ENCODE data around the gene CRACDL.
"Not testable (repeated sequence)": the region's sequence is repeated elsewhere in the genome, so short reads cannot be mapped to it uniquely, and the experiment has no call there.

The CRACDL gene

DNA sequence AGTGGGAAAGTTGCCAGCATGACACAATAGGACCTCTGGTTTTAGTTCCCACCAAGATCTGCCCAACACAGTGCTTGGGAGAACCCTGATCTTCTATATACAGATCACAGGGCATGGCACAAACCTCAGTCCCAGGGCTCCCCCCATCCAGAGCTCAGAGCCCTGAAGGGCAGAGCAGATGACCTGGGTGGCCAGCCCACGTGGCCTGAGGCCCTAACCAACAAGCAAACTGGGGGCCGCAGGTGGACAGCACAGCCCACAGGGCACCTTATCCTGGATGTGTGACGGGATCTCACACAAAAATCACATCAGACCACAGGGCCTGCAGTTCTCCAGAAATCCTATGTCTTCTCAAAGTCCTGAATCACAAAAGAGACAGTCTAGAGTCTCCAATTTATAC is 34.7 kb downstream of the CRACDL start:
- H3K27me3 Mint-ChIP-seq, result no peaks in the 10 kb centered on the region
- no peak overlapping the region for H3K4me3 Mint-ChIP-seq
- H3K9me3 Mint-ChIP-seq, result no peaks in the 10 kb centered on the region
- no peak overlapping the region for H3K27ac Mint-ChIP-seq
- no peaks in the 10 kb centered on the region for H3K4me1 Mint-ChIP-seq
- no peaks in the 10 kb centered on the region for H3K36me3 Mint-ChIP-seq

DNA sequence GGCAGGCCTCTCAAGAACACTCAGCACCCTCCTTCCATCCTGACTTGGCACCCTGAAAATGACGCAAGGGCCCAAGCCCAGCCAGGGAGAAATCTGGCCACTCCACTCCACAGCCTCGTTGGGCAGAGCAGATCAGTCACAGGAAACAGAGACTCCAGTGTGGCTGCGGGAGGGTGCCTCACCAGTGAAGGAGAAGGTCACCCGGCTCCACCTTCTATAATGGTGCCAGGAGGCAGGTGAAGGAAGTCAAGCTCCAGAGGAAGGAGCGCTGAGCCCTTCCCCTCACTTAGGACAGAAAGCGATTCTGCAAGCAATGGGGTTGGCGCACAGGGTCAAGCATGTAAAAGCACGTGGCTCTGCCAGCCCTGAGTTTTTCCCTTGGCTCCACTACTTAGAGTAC is 35.3 kb downstream of the CRACDL start:
- Mint-ChIP-seq H3K27ac (no peak overlapping the region), H3K4me1 (no peaks in the 10 kb centered on the region), H3K4me3 (no peak overlapping the region), H3K27me3 (no peaks in the 10 kb centered on the region), H3K36me3 (no peaks in the 10 kb centered on the region), H3K9me3 (no peaks in the 10 kb centered on the region)

DNA sequence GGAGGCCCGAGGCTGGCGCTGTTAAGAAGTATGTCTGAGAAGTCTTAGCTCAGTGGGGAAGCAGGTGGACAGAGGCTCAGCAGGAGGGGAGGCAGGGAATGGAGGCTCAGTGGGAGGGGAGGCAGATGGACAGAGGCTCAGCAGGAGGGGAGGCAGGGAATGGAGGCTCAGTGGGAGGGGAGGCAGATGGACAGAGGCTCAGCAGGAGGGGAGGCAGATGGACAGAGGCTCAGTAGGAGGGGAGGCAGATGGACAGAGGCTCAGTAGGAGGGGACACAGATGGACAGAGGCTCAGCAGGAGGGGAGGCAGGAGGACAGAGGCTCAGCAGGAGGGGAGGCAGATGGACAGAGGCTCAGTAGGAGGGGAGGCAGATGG is 36.3 kb downstream of the CRACDL start:
- not testable (repeated sequence) for H3K27me3 Mint-ChIP-seq, H3K27ac Mint-ChIP-seq, H3K9me3 Mint-ChIP-seq, H3K4me1 Mint-ChIP-seq, H3K36me3 Mint-ChIP-seq, H3K4me3 Mint-ChIP-seq

DNA sequence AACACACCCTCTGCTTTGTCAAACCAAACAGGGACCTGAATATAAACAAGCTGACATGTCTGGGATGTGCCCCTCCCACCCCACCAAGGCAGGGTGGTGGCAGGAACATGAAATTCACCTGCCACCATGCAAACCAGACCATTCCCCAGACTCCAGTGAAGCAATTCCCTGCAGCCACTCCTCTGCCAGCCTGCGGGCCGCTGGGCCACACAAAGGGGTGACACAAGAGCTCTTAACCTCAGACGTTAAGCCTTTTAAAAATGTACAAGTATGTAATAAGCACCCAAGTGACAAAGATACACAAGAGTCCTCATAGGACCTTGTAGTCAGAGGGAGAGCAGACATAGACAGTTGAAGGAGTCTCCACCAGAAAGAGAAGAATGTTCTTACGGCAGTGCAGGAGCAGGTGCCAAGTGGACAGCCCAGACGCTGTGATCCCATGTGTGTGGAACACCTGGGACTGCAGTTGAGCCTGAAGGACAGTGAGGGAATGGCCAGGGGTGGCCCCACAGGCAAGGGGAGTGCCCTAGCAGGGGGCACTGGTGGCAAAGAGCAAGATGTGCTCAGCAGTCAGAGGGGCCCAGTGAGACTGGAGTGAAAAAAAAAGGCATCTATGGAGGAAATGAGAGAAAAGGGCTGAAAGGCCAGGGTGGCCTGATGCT is 36.9 kb downstream of the CRACDL start:
- Mint-ChIP-seq H3K4me3 (no peak overlapping the region), H3K4me1 (no peaks in the 10 kb centered on the region), H3K9me3 (no peaks in the 10 kb centered on the region), H3K27me3 (no peaks in the 10 kb centered on the region), H3K27ac (no peak overlapping the region), H3K36me3 (no peaks in the 10 kb centered on the region)

DNA sequence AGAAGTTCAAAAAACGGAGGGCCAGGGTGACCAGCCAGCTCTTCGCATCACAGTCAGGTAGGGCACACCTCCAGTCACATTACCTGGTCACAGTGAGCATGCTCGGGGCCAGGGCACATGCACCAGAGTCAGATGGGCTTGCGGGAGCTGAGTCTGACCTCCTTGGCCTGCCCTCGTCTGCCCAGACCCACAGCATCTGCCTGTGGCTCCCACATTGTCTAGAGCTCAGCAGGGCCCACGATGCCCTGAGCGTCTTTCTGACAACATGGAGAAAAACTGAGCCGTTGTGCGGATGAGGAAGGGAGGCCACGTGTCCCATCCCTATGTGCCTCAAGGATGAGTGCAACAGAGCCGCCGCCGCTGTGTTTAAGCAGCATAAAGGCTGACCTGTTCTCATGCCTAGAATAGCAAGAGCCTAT is 37.6 kb downstream of the CRACDL start:
- Mint-ChIP-seq H3K36me3 (no peaks in the 10 kb centered on the region), H3K27ac (no peak overlapping the region), H3K9me3 (no peaks in the 10 kb centered on the region), H3K27me3 (no peaks in the 10 kb centered on the region), H3K4me1 (no peaks in the 10 kb centered on the region), H3K4me3 (no peak overlapping the region)

DNA sequence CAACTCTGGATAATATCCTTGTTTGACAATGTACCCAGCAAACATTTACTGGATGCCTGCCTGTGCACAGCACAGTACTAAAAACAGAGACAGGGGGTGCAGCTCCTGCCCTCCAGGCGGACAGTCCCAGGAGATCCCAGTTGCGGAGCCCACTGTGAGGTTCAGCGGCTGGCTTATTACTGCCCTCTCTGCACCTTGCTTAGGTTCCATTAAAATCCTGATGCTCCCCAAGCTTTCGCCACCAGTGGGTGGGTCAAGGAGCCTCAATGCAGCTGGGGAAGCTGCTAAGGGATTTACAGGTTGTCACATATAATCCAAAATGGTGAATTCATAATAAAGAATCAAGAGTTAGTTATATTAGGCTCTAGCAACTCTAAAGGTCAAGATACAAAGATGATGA is 38.3 kb downstream of the CRACDL start:
- Mint-ChIP-seq H3K27me3 (no peaks in the 10 kb centered on the region), H3K9me3 (no peaks in the 10 kb centered on the region), H3K36me3 (no peaks in the 10 kb centered on the region), H3K4me1 (no peaks in the 10 kb centered on the region), H3K4me3 (no peak overlapping the region), H3K27ac (no peak overlapping the region)

DNA sequence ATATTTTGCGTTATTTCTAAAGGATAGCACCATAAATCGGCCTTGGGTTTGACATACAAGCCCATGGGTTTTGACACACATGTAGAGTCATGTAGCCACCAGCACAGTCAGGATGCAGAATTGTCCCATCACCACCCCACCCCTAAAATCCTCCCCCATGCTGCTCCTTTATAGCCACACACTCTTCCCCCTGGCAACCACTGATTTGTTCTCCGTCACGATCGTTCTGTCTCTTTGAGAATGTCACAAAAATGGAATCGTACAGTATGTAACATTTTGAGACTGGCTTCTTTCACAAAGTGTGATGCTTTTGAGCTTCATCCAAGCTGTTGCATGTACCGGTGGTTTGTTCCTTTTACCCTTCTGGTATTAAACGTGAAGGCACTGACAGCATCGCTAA is 39.1 kb downstream of the CRACDL start:
- H3K36me3 Mint-ChIP-seq, result no peaks in the 10 kb centered on the region
- no peaks in the 10 kb centered on the region for H3K27me3 Mint-ChIP-seq
- H3K4me3 Mint-ChIP-seq, result no peak overlapping the region
- no peaks in the 10 kb centered on the region for H3K4me1 Mint-ChIP-seq
- H3K27ac Mint-ChIP-seq, result no peak overlapping the region
- no peaks in the 10 kb centered on the region for H3K9me3 Mint-ChIP-seq

DNA sequence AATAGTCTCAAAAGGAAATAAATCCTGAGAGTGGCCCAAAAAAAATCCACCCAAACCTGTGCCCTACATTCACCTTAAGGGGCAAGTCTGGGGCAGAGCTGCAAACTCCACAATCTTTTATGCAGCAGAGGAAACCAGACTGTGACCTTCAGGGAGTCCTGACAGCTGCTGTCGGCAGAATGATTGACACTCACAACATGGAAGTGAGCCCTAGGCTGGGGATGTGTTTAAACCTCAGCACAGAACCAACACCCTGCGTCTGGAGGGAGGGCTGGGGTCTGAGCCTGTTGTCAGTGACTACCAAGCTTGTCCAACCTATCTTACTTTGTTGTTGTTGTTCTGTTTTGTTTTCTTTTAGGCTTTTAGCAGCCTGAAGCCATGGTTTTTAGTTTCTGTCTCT is 39.6 kb downstream of the CRACDL start:
- Mint-ChIP-seq H3K36me3 (no peaks in the 10 kb centered on the region), H3K27ac (no peak overlapping the region), H3K27me3 (no peaks in the 10 kb centered on the region), H3K4me1 (no peaks in the 10 kb centered on the region), H3K9me3 (no peaks in the 10 kb centered on the region), H3K4me3 (no peak overlapping the region)

DNA sequence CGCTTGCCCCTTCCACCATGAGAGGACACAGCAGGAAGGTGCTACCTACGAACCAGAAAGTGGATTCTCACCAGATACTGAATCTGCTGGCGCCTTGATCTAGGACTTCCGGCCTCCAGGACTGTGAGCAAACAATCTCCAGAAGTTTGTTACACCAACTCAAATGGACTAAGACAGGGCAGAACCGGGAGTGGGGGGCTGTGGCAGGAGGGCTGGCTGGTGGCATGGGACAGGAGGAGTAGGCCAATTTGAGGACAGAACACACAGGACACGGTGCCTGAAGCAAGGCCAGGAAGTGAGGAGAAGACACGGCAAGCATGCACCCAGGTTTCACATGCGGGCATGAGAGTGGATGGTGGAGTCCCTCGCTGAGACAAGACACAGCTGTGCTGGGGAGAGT is 40.1 kb downstream of the CRACDL start:
- Mint-ChIP-seq H3K9me3 (no peaks in the 10 kb centered on the region), H3K27me3 (no peaks in the 10 kb centered on the region), H3K36me3 (no peaks in the 10 kb centered on the region), H3K4me1 (no peaks in the 10 kb centered on the region), H3K27ac (no peak overlapping the region), H3K4me3 (no peak overlapping the region)

DNA sequence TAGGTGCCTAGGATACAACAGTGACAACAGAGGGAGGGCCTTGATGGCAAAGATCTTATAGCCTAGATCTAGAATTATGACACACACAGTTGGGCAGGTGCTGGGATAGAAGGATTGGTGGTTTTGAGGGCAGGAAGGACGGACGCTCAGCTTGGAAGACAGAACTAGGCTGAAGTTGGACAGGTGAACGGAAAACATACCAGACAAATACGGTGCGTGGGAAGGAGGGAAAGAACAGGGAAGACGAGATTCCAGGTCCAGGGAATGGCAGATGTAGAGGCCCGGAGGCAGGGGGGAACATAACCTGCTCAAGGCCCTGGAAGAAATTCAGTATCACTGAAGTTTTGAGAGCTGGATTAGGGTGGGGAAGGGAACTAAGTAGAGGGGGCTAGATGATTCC is 40.8 kb downstream of the CRACDL start:
- H3K36me3 Mint-ChIP-seq, result no peaks in the 10 kb centered on the region
- no peaks in the 10 kb centered on the region for H3K4me1 Mint-ChIP-seq
- no peaks in the 10 kb centered on the region for H3K9me3 Mint-ChIP-seq
- H3K27me3 Mint-ChIP-seq, result no peaks in the 10 kb centered on the region
- H3K4me3 Mint-ChIP-seq, result no peak overlapping the region
- no peak overlapping the region for H3K27ac Mint-ChIP-seq

DNA sequence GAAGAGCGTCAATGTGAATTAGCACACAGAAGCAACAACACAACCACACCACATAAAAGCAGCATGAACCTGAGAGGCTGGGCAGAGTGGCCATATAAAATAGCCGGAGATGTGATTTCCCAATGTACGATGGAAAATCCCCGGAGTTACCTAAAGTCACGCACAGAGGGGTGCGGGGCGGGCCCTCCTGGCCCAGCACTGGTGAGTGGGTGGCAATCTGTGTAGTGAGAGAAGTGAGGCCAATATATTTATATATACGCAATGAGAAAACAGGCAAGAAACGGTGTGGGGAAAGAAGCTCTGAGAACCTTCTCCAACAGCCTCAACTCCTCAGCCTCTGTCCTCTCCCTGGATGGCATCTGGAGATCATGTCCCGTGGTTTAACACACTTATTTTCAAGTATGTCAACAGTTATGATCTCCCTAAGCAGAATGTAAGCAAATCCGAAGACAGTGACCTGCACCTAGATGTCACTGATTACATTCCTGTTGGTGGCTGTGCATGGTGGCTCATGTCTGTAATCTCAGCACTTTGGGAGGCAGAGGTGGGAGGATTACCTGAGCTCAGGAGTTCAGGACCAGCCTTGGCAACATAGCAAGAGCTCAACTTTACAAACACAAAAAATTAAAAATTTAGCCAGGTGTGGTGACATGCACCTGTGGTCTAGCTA is 41.6 kb downstream of the CRACDL start:
- Mint-ChIP-seq H3K36me3 (no peaks in the 10 kb centered on the region), H3K27me3 (peaks cover 1% of the 10 kb centered on the region), H3K9me3 (no peaks in the 10 kb centered on the region), H3K4me3 (no peak overlapping the region), H3K4me1 (no peaks in the 10 kb centered on the region), H3K27ac (no peak overlapping the region)

DNA sequence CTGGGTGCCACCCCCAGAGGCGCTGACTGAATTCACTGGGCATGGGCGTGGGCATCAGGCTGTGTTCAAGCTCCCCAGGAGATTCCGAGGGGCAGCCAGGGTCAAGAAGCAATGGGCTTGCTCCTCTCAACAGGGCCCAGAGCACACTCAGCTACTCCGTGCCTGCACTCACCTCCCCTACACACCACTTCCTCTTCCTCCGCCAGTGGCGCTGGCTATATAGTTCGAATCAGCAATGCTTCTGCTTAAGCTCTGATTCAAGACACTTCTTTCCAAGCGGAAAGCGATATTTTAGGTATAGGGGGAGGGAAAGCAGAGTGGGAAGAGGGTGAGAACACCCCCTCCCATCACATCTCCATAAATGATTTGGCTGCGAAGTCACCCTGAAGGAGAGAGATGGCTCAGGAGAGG is 42.1 kb downstream of the CRACDL start:
- Mint-ChIP-seq H3K9me3 (no peaks in the 10 kb centered on the region), H3K4me1 (no peaks in the 10 kb centered on the region), H3K27ac (no peak overlapping the region), H3K27me3 (peaks cover 1% of the 10 kb centered on the region), H3K4me3 (no peak overlapping the region), H3K36me3 (no peaks in the 10 kb centered on the region)

DNA sequence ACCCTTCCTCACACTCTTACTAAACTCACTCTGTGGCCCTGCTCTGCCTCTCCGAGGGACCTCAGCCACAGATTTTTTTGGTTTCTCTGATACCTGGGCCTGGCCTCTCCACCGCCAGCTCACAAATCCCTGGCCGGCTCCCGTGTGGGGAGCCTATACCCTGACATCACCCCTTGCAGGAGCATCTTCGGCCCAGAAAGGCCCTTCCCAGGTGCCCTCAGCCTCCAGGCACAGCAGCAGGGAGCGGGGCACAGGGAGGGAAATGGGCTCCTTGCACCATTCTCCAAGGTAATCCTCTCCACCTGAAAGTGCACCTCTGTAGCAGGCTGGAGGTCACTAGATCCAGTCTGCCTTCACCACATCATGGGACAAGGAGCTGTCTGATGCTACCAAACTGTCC is 43.2 kb downstream of the CRACDL start:
- H3K4me1 Mint-ChIP-seq, result no peaks in the 10 kb centered on the region
- H3K4me3 Mint-ChIP-seq, result no peak overlapping the region
- peaks cover 5% of the 10 kb centered on the region for H3K9me3 Mint-ChIP-seq
- peaks cover 3% of the 10 kb centered on the region for H3K27me3 Mint-ChIP-seq
- no peak overlapping the region for H3K27ac Mint-ChIP-seq
- H3K36me3 Mint-ChIP-seq, result no peaks in the 10 kb centered on the region

DNA sequence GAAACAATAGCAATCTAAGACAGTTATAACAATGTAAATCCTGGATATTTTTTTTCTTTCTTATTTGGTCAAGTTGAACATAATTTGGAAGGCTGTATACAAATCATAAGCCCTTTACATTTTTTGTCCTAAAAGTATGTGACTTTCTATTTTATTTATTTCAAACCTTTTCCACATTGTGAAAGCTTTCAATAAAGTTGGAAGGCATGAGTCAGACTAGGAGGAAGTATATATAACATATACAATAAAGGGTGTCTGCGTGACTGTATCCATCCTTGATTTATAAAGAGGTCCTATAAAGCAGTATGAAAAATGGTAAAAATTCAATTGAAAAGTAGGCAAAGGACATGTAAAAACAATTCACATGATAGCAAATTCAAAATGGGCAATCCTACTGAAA is 44.4 kb downstream of the CRACDL start:
- peaks cover 9% of the 10 kb centered on the region for H3K9me3 Mint-ChIP-seq
- no peaks in the 10 kb centered on the region for H3K4me1 Mint-ChIP-seq
- H3K4me3 Mint-ChIP-seq, result no peak overlapping the region
- H3K36me3 Mint-ChIP-seq, result peaks cover 2% of the 10 kb centered on the region
- H3K27me3 Mint-ChIP-seq, result peaks cover 3% of the 10 kb centered on the region
- no peak overlapping the region for H3K27ac Mint-ChIP-seq

DNA sequence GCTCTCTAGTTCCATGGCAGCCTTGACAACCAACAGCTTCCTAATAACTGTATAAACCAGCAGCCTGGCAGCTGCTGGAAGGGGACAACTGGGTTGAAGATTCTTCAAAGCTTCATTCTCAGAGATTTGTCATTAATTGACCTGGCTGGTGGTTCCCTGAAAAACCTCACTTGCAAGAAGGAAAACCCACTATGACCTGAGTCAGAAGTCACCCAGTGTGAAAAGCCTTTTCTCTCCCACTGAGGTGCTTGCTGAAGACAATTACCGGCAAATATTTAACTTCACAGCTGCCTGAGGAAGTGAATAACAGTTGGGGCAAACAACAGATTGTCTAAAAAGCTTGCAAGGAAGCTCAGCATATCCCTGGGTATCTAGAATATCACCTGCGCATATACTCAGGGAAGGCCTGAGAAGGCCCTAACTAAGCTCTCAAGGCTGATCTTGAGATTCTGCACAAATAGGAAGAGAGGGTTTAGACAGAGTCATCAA is 49.9 kb downstream of the CRACDL start:
- H3K27me3 Mint-ChIP-seq, result peaks cover 7% of the 10 kb centered on the region
- H3K36me3 Mint-ChIP-seq, result peaks cover 5% of the 10 kb centered on the region
- peaks cover 25% of the 10 kb centered on the region for H3K9me3 Mint-ChIP-seq
- no peaks in the 10 kb centered on the region for H3K4me1 Mint-ChIP-seq
- no peak overlapping the region for H3K4me3 Mint-ChIP-seq
- no peak overlapping the region for H3K27ac Mint-ChIP-seq

DNA sequence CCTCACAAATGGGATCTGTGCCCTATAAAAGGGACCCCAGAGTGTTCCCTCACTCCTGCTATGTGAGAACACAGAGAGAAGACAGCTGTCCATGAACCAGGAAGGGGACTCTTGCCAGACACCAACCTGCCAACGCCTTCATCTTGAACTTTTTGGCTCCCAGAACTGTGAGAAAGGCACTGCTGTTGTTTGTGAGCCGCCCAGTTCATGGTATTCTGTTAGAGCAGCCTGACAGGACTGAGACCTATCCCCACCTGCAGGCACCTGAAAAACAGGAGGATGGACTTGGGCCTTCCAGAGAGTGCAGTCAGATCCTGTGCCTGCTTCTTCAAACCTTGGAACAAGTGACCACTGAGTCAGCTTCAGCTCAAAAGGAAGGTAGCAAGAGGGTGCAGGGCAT is 51.4 kb downstream of the CRACDL start:
- peaks cover 6% of the 10 kb centered on the region for H3K27me3 Mint-ChIP-seq
- no peak overlapping the region for H3K4me3 Mint-ChIP-seq
- no peaks in the 10 kb centered on the region for H3K4me1 Mint-ChIP-seq
- H3K27ac Mint-ChIP-seq, result no peak overlapping the region
- H3K9me3 Mint-ChIP-seq, result peaks cover 25% of the 10 kb centered on the region
- H3K36me3 Mint-ChIP-seq, result peaks cover 5% of the 10 kb centered on the region

DNA sequence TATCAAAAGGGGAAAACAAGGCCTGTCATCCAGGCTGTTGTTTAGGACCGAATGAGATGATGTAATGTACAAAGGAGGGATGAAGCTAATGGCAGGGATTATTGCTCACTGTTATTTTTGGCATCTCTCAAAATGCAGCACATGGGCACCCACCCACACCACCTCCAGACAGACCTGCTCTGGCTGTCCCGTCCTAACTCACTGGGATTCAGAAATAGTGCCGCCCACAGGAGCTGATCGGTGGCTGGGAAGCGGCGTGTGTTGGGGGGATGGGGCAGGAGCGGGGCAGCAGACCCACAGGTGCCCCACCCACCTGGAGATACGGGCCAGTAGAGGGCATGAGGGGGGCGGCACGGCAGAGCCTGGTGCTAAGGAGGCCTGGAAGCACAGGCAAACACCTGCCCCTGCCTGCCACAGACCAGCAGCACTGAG is 52.2 kb downstream of the CRACDL start:
- H3K4me1 Mint-ChIP-seq, result no peaks in the 10 kb centered on the region
- H3K36me3 Mint-ChIP-seq, result peaks cover 5% of the 10 kb centered on the region
- peaks cover 6% of the 10 kb centered on the region for H3K27me3 Mint-ChIP-seq
- no peak overlapping the region for H3K27ac Mint-ChIP-seq
- no peak overlapping the region for H3K4me3 Mint-ChIP-seq
- peaks cover 25% of the 10 kb centered on the region for H3K9me3 Mint-ChIP-seq
